NCI-H2196 treated with DMSO at 0.1 percent for 48 hours (cell line): ENCODE data around the gene STXBP3.
"Not testable (repeated sequence)": the region's sequence is repeated elsewhere in the genome, so short reads cannot be mapped to it uniquely, and the experiment has no call there.

Experiments used
- DNase-seq: peaks from one replicate; lab custom pipeline; 2025; ENCODE audit not compliant: unreplicated experiment; lab: John Stamatoyannopoulos, UW

STXBP3 gene, protein sequence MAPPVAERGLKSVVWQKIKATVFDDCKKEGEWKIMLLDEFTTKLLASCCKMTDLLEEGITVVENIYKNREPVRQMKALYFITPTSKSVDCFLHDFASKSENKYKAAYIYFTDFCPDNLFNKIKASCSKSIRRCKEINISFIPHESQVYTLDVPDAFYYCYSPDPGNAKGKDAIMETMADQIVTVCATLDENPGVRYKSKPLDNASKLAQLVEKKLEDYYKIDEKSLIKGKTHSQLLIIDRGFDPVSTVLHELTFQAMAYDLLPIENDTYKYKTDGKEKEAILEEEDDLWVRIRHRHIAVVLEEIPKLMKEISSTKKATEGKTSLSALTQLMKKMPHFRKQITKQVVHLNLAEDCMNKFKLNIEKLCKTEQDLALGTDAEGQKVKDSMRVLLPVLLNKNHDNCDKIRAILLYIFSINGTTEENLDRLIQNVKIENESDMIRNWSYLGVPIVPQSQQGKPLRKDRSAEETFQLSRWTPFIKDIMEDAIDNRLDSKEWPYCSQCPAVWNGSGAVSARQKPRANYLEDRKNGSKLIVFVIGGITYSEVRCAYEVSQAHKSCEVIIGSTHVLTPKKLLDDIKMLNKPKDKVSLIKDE

GRCh38 chr1:108746382-108747170 lies at the start of gene STXBP3:
TSS of gene STXBP3 (plus strand) at chr1:108746674. CDS start at chr1:108746738, 64 bp downstream.
- DNase-seq: peak; percentile 93

DNA sequence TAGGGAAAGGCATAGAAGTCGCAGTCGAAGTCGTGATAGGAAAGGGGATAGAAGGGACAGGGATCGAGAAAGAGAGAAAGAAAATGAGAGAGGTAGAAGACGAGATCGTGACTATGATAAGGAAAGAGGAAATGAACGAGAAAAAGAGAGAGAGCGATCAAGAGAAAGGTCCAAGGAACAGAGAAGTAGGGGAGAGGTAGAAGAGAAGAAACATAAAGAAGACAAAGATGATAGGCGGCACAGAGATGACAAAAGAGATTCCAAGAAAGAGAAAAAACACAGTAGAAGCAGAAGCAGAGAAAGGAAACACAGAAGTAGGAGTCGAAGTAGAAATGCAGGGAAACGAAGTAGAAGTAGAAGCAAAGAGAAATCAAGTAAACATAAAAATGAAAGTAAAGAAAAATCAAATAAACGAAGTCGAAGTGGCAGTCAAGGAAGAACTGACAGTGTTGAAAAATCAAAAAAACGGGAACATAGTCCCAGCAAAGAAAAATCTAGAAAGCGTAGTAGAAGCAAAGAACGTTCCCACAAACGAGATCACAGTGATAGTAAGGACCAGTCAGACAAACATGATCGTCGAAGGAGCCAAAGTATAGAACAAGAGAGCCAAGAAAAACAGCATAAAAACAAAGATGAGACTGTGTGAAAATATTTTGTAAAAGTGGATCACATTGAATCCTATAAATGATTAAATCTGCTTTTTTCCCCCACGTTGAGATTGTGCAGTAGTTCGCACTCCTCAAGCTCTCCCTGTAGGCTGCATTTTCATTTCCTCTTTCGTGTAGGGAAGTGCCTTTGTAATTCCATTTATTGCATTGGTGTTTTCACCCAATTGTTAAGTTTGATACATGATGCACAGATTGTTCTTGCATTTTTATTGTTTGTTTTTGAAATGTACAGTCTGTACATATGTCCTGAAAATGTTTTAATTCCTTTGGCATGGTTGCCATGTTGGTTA lies 46.8 kb upstream of the STXBP3 start:
- no peak for DNase-seq

DNA sequence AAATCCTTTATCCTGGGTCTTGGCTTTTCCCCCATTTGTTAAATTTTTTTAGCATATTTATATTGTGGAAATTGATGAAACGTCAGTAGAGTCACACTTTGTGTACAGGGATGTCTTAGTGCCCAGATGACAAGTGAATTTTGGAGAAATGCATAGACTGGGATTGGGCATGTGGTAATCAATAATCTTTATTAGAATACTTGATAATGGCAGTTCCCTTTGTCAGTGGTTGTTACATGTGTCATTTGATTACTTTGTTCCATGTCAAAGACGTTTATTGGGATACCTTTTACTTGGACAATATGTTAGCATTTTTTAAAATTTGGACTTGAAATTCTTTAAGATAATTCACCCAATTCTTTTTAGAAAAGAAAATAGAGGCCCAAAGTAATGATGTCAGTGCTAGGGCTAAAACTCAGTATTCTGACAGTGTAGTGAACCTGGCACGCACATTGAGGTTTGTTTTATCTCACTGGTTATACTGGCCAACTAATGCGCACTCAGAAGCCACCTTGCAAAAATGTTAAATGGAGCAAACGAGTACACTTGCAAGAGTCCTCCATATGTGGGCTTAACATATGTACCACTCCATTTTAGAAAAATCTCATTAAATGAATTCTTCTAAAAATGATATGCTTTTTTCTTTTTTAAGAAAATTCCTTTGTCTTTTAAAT lies 45.2 kb upstream of the STXBP3 start:
- DNase-seq: no peak

DNA sequence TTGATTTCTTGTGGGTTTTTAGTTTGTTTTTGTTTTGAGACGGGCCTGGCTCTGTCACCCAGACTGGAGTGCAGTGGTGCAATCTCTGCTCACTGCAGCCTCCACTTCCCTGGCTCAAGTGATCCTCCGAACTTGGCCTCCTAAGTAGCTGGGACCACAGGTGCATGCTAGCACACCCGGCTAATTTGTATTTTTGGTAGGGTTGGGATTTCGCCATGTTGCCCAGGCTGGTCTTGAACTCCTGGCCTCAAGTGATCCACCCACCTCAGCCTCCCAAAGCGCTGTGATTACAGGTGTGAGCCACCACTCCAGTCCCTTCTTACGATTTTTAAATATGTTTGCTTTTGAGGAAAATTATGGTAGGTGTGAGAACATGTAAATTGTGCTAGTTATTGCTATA lies 44.4 kb upstream of the STXBP3 start:
- not testable (repeated sequence) for DNase-seq

DNA sequence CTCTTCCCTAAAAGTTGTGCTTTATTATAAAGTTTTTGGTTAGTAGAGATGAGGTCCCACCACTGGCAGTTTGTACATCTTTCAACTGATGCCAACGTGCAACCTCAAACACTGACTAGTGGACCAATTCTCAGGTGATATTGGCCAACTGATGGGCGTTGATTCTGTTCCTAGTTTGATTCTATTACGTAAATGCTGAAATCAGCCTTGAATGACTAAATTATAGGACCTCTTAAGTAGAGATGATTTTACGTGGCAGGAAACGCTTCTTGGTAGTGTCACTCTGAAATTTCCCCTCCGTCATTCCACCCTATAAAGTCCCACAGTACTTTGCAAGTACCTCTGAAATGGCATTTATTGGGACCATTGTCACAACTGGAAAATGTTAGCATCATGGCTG lies 42.5 kb upstream of the STXBP3 start:
- DNase-seq: no peak

DNA sequence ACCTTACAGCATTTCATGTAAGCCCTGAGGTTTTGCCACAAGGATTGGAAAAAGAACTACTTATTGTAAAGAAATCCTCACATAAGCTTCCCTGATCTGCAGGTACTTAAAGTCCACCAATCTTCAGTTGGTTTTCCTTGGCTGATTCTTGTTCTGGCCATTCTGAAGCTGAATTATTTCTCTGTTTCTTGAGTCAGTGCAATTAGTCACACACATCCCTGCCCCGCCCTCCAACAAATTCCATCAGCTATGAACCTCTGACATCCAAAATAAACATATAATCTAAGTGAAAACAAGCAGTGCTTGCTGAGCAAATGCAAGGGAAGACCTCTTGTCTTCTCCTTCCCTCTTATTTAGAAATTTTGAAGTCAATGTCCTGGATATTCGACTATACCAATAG lies 42.0 kb upstream of the STXBP3 start:
- DNase-seq: no peak

DNA sequence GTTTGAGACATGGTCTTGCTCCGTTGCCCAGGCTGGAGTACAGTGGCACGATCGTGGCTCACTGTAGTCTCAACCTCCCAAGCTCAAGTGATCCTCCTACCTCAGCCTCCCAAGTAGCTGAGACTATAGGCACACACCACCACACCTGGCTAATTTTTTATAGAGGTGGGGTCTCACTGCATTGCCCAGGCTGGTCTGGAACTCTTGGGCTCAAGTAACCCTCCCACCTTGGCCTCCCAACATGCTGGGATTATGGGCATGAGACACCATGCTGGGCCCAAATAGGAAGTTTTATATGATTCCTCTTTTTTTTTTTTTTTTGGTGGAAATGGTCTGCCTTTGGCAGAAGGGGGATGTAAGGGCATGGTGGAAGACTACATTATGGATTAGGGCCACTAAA lies 39.8 kb upstream of the STXBP3 start:
- DNase-seq: no peak

DNA sequence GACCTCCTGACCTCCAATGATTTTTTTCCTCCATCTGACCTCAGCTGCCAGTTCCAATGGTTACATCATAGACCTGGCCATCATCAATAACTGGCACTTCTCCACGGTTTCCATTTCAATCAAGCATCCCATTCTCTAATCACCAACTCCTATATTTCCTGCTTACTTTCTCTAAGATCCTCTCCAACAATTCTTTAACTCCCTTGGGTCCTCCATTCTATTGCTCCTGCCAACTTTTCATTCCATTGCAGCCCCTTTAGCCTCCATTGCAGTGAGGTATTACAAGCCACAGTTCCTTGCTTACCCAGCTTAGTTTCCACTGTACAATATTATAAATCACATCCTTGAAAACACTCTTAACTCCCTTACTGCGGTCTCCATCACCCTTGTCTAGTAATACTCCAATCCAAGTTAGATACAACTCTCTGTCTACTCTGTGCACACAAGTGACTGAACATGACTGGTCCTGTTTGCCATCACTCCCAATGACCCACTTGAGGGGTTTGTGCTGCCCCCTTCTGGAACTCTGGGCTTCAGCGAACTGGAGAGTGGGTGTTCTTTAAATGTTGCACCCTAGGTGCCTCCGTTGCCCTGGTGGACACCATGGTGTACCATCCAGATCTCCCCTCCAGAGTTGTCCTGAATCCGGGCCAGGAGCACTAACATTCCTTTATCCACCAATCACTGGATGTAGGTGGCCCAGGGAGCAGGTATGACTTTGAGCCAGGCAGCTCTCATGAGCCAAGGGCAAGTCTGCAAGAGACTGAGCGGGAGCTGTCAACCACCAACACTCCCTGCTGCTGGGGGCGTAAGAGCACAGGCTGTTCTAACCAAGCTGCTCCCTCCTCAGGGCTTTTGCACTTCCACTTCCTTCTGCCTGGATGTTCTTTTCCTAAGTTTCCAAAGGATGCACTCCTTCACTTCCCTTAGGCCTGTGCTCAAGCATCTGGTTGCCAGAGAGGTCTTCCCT lies 37.5 kb upstream of the STXBP3 start:
- DNase-seq: no peak

DNA sequence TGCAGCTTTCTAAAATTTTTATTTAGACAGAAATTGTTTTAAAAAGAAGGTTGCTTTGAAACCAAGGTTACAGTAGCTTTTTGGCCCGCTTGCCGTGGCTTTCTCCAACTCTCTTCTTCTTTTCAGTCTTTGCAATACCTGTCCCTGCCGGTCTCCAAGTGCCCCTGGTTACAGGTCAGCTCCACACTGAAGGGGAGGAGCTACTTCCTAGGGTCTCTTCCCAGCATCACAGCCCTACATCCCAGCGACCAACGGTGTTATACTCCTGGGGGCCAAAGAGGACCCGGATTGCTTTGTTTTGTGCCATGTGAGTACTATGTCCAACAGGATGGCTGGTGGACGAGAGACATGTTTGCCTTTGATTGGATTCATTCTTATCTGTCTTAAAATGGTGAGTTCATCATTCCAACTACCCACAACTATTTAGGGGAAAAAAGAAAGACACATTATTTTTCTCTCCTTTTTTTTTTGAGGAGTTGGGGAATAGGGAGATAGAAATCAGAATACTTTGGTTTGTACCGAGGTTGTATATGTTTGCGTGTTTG lies 33.8 kb upstream of the STXBP3 start, which contains the start of gene FNDC7:
Gene FNDC7, plus strand, starts transcription at position 303 of the 545 bp plus-strand sequence. Its CDS starts 26 bp downstream, at position 329.
- DNase-seq: no peak

DNA sequence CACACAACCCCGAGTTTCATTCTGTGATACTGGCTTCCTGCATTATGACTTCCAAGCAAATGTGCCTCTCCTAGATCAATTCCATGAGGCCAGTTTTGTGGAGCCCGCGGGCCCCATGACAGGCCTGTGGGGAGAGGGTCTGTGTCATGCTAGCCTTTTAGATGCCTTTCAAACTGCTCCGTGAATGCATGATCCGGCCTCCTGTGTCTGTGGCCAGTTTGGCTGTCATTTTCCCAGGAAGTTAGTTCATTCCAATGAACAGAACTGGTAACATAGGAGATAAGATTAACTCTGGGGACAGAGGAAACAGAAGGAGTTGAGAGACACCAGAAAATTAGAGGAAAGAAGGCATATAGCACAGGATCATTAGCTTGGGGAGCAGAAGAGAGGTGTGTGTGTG lies 30.5 kb upstream of the STXBP3 start:
- DNase-seq: no peak

DNA sequence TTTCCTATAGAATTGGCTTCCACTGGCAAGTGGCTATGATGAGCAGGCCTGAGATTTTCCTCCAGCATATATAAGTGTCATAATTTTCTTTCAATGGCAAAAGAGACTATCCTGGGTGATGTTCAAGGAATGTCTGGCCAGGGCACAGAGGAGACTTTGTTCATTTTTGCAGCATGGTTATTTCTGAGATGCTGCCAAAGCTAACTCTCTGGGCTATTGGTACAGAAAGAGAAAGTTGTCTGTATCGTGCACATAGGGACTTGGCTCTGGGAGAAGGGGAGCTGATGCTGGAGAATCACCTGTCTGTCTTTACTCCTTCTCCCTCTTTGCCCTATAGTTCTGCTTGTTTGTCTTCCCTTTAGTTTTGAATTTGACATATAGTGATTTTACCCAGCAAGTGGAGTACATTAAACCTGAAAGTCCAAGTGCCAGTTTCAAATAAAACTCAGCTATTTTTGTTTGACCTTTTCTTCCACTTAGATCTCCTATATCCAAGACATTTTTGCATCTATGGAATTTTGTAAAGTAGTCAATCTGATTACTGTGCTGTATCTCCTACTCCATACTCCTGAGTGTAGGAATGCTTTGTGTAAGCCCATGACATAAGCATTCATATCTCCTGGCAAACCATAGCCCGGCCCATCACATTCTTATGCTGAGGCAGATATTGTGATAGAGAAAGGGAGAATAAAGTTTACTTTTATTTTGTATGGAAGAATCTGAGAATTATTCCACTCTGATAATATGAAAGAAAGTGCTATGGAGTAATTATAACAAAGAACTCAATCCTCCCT lies 29.8 kb upstream of the STXBP3 start:
- no peak for DNase-seq

- no peak for DNase-seq
Observed at GRCh38 chr1:108717774-108718316, 28.6 kb upstream of the STXBP3 start.

GRCh38 chr1:108718927-108719655 lies 27.4 kb upstream of the STXBP3 start:
- DNase-seq: no peak

DNA sequence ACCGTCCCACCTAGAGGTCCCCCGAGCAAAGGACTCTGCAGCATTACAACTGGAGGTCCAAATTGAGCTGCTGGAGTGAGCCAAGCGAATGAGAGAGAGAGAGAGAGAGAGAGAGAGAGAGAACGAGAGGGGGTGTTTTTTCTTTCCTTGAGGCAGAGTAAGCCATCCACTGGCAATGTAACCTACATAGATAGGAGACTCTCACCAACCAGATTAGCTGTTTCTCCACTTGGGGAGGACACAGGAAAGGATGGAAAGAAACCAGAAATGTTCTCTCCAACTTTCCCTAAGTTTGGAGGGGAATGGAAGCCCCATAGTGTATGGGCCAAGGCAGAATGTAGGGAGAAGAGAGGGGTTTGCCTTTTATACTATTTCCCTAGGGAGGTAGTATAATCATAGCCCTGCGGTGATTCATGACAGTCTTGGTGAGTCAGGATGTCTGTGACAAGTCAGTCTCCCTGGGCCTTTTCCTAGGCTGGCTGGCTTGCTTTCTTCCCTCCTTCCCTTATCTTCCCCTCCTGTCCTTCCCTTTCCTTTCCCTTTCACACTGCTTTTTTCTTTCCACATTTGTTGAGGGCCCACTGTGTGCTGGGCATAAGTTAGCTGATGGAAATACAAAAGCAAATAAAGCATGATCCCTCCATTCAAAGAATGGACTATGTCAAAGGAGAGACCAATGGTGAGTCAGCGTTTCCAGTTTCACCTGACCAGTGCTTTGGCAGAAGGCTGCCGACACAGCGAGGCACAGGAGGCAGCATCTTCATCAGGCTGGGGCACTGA lies 26.6 kb upstream of the STXBP3 start:
- DNase-seq: no peak

- no peak for DNase-seq
Observed at GRCh38 chr1:108722292-108722691, 24.2 kb upstream of the STXBP3 start.

DNA sequence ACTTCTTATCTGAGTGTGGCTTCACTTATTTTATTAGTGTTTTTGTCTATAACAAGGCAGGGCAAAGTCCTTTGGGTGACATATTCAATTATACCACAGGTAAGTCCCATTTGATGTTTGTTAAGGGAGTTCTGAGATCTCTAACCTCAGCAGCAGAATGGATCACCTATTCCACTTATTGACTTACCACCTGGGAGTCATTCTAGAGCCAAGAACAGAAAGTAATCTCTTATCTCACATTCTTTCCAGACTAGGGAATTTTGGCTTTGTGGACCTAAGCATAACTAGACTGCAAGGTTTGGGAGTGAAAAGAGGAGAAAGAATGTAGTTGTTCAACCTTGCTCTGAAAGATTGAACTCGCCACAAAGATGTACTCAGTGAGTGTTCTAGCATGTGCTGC lies 20.6 kb upstream of the STXBP3 start:
- DNase-seq: no peak
